ENCODE data around the gene ZNF57.
"Not testable (repeated sequence)": the region's sequence is repeated elsewhere in the genome, so short reads cannot be mapped to it uniquely, and the experiment has no call there.

Gene ZNF57

DNA sequence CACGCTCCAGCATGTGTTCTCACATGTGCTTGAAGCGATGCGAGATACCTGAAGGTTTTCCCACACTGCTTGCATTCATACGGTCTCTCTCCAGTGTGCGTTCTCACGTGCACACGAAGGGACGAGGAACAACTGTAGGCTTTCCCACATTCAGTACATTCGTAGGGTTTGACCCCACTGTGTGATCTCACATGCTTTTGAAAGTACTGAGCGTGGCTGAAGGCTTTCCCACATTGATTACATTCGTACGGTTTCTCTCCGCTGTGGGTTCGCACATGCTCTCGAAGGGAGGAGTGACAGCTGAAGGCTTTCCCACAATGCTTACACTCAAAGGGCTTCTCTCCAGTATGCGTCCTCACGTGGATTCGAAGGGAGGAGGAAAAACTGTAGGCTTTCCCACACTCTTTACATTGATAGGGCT lies 32.8 kb downstream of the ZNF57 start:
- H3K4me3 ChIP-seq (ENCODE audit: low read depth, low read length): no peak overlapping the region
- no peak overlapping the region for H3K27ac ChIP-seq (ENCODE audit: extremely low read depth, low read depth, low read length)
- H3K9me3 ChIP-seq (ENCODE audit: control insufficient read depth, insufficient read depth, low read depth, low read length): no peaks in the 10 kb centered on the region
- no peaks in the 10 kb centered on the region for H3K4me1 ChIP-seq (ENCODE audit: control insufficient read depth, insufficient read depth, low read length)
- ChIA-PET CTCF (no interaction called here), POLR2A (interaction anchor here (0.7 kb wide), 1 partner anchor 47 kb away, joined by 3 read pairs; no protein-coding TSS in a partner anchor)
- H3K36me3 ChIP-seq (ENCODE audit: control insufficient read depth in 2 of 2, insufficient read depth in 1 of 2, low read length in 2 of 2): peaks cover 0 to 52% of the 10 kb centered on the region in 2 experiments; a peak in 2 of 3 replicates
- TF ChIP-seq ZNF274 (IDR thresholded peaks at IDR 0.05; ENCODE audit: low read length) (no peak), ZNF274 (tag by site-specific recombination; IDR thresholded peaks at IDR 0.05; ENCODE audit: borderline replicate concordance) (peak; percentile 89; the same call in 1 of the 2 replicates), SETDB1 (IDR thresholded peaks at IDR 0.05; ENCODE audit: insufficient read length, low read length) (peak; percentile 100), ZNF394 (tag by site-specific recombination; IDR thresholded peaks at IDR 0.05; ENCODE audit: borderline replicate concordance) (no peak), ZNF248 (tag by site-specific recombination; IDR thresholded peaks at IDR 0.05) (no peak), TRIM28 (IDR thresholded peaks at IDR 0.05; ENCODE audit: borderline replicate concordance, low read length) (peak; percentile 90; the same call in 1 of the 2 replicates), ZNF580 (tag by site-specific recombination; IDR thresholded peaks at IDR 0.05) (peak; percentile 44; the same call in 1 of the 2 replicates), ZNF660 (tag by site-specific recombination; IDR thresholded peaks at IDR 0.05) (no peak), KLF7 (tag by site-specific recombination; IDR thresholded peaks at IDR 0.05; ENCODE audit: borderline replicate concordance) (no peak), YY2 (tag by site-specific recombination; IDR thresholded peaks at IDR 0.05) (no peak), ZXDB (tag by site-specific recombination; IDR thresholded peaks at IDR 0.05) (0 out of 2 replicates have a peak, but pooled peaks have one; percentile 22), ZNF518A (tag by site-specific recombination; conservative IDR thresholded peaks at IDR 0.05; ENCODE audit: low read depth) (peak; percentile 43; the same call in 1 of the 2 replicates), ZNF558 (tag by site-specific recombination; IDR thresholded peaks at IDR 0.05) (peak; percentile 80), ZNF626 (tag by site-specific recombination; IDR thresholded peaks at IDR 0.05) (peak; percentile 50; the same call in 1 of the 2 replicates), ZNF24 (tag by site-specific recombination; IDR thresholded peaks at IDR 0.05) (0 out of 2 replicates have a peak, but pooled peaks have one; percentile 28)
- TF ChIP-seq, protein P1, sequence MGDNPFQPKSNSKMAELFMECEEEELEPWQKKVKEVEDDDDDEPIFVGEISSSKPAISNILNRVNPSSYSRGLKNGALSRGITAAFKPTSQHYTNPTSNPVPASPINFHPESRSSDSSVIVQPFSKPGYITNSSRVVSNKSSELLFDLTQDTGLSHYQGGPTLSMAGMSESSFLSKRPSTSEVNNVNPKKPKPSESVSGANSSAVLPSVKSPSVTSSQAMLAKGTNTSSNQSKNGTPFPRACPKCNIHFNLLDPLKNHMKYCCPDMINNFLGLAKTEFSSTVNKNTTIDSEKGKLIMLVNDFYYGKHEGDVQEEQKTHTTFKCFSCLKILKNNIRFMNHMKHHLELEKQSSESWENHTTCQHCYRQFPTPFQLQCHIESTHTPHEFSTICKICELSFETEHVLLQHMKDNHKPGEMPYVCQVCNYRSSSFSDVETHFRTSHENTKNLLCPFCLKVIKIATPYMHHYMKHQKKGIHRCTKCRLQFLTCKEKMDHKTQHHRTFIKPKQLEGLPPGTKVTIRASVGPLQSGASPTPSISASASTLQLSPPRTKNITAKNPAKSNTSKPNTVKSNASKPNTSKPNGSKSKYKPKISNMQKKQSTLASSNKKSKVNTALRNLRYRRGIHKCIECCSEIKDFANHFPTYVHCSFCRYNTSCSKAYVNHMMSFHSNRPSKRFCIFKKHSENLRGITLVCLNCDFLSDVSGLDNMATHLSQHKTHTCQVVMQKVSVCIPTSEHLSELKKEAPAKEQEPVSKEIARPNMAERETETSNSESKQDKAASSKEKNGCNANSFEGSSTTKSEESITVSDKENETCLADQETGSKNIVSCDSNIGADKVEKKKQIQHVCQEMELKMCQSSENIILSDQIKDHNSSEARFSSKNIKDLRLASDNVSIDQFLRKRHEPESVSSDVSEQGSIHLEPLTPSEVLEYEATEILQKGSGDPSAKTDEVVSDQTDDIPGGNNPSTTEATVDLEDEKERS (tag by site-specific recombination; IDR thresholded peaks at IDR 0.05): peak; percentile 98
- TF ChIP-seq, protein P2, sequence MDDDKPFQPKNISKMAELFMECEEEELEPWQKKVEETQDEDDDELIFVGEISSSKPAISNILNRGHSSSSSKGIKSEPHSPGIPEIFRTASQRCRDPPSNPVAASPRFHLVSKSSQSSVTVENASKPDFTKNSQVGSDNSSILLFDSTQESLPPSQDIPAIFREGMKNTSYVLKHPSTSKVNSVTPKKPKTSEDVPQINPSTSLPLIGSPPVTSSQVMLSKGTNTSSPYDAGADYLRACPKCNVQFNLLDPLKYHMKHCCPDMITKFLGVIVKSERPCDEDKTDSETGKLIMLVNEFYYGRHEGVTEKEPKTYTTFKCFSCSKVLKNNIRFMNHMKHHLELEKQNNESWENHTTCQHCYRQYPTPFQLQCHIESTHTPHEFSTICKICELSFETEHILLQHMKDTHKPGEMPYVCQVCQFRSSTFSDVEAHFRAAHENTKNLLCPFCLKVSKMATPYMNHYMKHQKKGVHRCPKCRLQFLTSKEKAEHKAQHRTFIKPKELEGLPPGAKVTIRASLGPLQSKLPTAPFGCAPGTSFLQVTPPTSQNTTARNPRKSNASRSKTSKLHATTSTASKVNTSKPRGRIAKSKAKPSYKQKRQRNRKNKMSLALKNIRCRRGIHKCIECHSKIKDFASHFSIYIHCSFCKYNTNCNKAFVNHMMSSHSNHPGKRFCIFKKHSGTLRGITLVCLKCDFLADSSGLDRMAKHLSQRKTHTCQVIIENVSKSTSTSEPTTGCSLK (tag by site-specific recombination; IDR thresholded peaks at IDR 0.05): peak; percentile 94; the same call in 1 of the 2 replicates

GRCh38 chr19:2935863-2936262 lies 35.1 kb downstream of the ZNF57 start:
- H3K4me1 ChIP-seq (ENCODE audit: control insufficient read depth, insufficient read depth, low read length); H3K4me3 ChIP-seq (ENCODE audit: low read depth, low read length); H3K9me3 ChIP-seq (ENCODE audit: control insufficient read depth, insufficient read depth, low read depth, low read length); H3K27ac ChIP-seq (ENCODE audit: extremely low read depth, low read depth, low read length); POLR2A ChIA-PET: not testable (repeated sequence)
- CTCF ChIA-PET: interaction anchor here (1.8 kb wide), 1 partner anchor 12 kb away, joined by 5 read pairs; no protein-coding TSS in a partner anchor
- H3K36me3 ChIP-seq (ENCODE audit: control insufficient read depth in 2 of 2, insufficient read depth in 1 of 2, low read length in 2 of 2): peaks cover 7 to 62% of the 10 kb centered on the region in 2 experiments; a peak in 2 of 3 replicates
